Measurements from ENCODE around the gene ZW10.
"Not testable (repeated sequence)": the region's sequence is repeated elsewhere in the genome, so short reads cannot be mapped to it uniquely, and the experiment has no call there.

ZW10 gene

GRCh38 chr11:113703551-113703950, 69.9 kb downstream of the ZW10 start:
- H3K4me3 ChIP-seq (ENCODE audit: low read length); H2AK5ac ChIP-seq (ENCODE audit: low read length); H2BK5ac ChIP-seq (ENCODE audit: low read length); H3K36me3 ChIP-seq (ENCODE audit: control insufficient read depth, insufficient read depth, low read length); H2BK120ac ChIP-seq (ENCODE audit: low read depth, low read length); H3K18ac ChIP-seq (ENCODE audit: low read length); H3K56ac ChIP-seq (ENCODE audit: low read length); H3K27me3 ChIP-seq (ENCODE audit: insufficient read depth, low read length, poor library complexity); H2BK15ac ChIP-seq (replicated peaks; ENCODE audit: low read depth); H3K27ac ChIP-seq (ENCODE audit: low read depth, low read length); H3K9ac ChIP-seq (ENCODE audit: low read length); H3K4me2 ChIP-seq (ENCODE audit: low read length); H3K79me2 ChIP-seq (ENCODE audit: control insufficient read depth, insufficient read depth, low read length); H4K8ac ChIP-seq (ENCODE audit: low read depth, low read length); H4K5ac ChIP-seq (ENCODE audit: low read length); H3K4me1 ChIP-seq (ENCODE audit: control insufficient read depth, low read depth, low read length); DNase-seq; H3K23ac ChIP-seq (ENCODE audit: low read length); H3K4ac ChIP-seq (ENCODE audit: low read depth, low read length); H3K79me1 ChIP-seq (ENCODE audit: low read length): not testable (repeated sequence)
- no CpG with 5 or more reads among the region's 1 CpG for WGBS (ENCODE audit: extremely low coverage, insufficient coverage, low lambda C conversion rate)

- no peak overlapping the region for H3K18ac ChIP-seq (ENCODE audit: low read length)
- H3K79me1 ChIP-seq (ENCODE audit: low read length): no peaks in the 10 kb centered on the region
- H3K79me2 ChIP-seq (ENCODE audit: control insufficient read depth, insufficient read depth, low read length): no peaks in the 10 kb centered on the region
- no peaks in the 10 kb centered on the region for H3K27me3 ChIP-seq (ENCODE audit: insufficient read depth, low read length, poor library complexity)
- H3K27ac ChIP-seq (ENCODE audit: low read depth, low read length): no peak overlapping the region
- no peak overlapping the region for H2BK15ac ChIP-seq (replicated peaks; ENCODE audit: low read depth)
- H2AK5ac ChIP-seq (ENCODE audit: low read length): no peak overlapping the region
- H3K23ac ChIP-seq (ENCODE audit: low read length): no peak overlapping the region
- no peak overlapping the region for H3K9ac ChIP-seq (ENCODE audit: low read length)
- no peaks in the 10 kb centered on the region for H3K4me1 ChIP-seq (ENCODE audit: control insufficient read depth, low read depth, low read length)
- WGBS (ENCODE audit: extremely low coverage, insufficient coverage, low lambda C conversion rate): no CpG with 5 or more reads among the region's 1 CpG
- no peaks in the 10 kb centered on the region for H3K36me3 ChIP-seq (ENCODE audit: control insufficient read depth, insufficient read depth, low read length)
- no peak overlapping the region for H3K4ac ChIP-seq (ENCODE audit: low read depth, low read length)
- H4K5ac ChIP-seq (ENCODE audit: low read length): no peak overlapping the region
- no peak overlapping the region for H2BK5ac ChIP-seq (ENCODE audit: low read length)
- H2BK120ac ChIP-seq (ENCODE audit: low read depth, low read length): no peak overlapping the region
- H3K4me3 ChIP-seq (ENCODE audit: low read length): no peak overlapping the region
- DNase-seq: no peak
- no peak overlapping the region for H4K8ac ChIP-seq (ENCODE audit: low read depth, low read length)
- no peak overlapping the region for H3K56ac ChIP-seq (ENCODE audit: low read length)
- H3K4me2 ChIP-seq (ENCODE audit: low read length): no peak overlapping the region
Measured at GRCh38 chr11:113701491-113701890, 72.0 kb downstream of the ZW10 start.

DNA sequence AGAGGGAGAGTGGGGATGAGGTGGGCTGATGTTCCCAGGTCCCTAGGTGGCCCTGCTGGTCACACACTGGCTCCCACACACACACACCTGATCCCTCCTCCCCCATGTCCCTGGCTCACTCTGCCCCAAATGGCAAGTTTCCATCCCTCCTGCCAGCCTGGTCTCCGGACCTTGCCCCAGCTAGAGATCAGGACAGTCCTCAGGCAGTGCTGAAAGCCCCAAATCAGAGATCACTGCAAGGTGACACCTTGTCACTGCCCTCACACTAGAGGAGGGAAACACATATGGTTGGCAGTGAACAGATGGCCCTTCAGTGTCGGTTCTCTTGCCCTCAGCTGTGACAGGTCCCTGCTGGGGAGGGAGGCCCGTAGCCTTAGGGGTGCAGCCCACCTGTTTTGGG, 75.0 kb downstream of the ZW10 start:
- DNase-seq: no peak
- Histone ChIP-seq H3K79me2 (ENCODE audit: control insufficient read depth, insufficient read depth, low read length) (no peaks in the 10 kb centered on the region), H3K9ac (ENCODE audit: low read length) (no peak overlapping the region), H2BK5ac (ENCODE audit: low read length) (no peak overlapping the region), H4K8ac (ENCODE audit: low read depth, low read length) (no peak overlapping the region), H3K23ac (ENCODE audit: low read length) (no peak overlapping the region), H3K36me3 (ENCODE audit: control insufficient read depth, insufficient read depth, low read length) (no peaks in the 10 kb centered on the region), H3K18ac (ENCODE audit: low read length) (no peak overlapping the region), H3K4me2 (ENCODE audit: low read length) (no peak overlapping the region), H3K4me1 (ENCODE audit: control insufficient read depth, low read depth, low read length) (no peaks in the 10 kb centered on the region), H2BK120ac (ENCODE audit: low read depth, low read length) (no peak overlapping the region), H3K4ac (ENCODE audit: low read depth, low read length) (no peak overlapping the region), H3K56ac (ENCODE audit: low read length) (no peak overlapping the region), H3K27ac (ENCODE audit: low read depth, low read length) (no peak overlapping the region), H3K4me3 (ENCODE audit: low read length) (no peak overlapping the region), H3K27me3 (ENCODE audit: insufficient read depth, low read length, poor library complexity) (no peaks in the 10 kb centered on the region), H2AK5ac (ENCODE audit: low read length) (no peak overlapping the region), H3K79me1 (ENCODE audit: low read length) (no peaks in the 10 kb centered on the region), H2BK15ac (replicated peaks; ENCODE audit: low read depth) (no peak overlapping the region), H4K5ac (ENCODE audit: low read length) (no peak overlapping the region)
- no CpG with 5 or more reads among the region's 3 CpGs for WGBS (ENCODE audit: extremely low coverage, insufficient coverage, low lambda C conversion rate)

DNA sequence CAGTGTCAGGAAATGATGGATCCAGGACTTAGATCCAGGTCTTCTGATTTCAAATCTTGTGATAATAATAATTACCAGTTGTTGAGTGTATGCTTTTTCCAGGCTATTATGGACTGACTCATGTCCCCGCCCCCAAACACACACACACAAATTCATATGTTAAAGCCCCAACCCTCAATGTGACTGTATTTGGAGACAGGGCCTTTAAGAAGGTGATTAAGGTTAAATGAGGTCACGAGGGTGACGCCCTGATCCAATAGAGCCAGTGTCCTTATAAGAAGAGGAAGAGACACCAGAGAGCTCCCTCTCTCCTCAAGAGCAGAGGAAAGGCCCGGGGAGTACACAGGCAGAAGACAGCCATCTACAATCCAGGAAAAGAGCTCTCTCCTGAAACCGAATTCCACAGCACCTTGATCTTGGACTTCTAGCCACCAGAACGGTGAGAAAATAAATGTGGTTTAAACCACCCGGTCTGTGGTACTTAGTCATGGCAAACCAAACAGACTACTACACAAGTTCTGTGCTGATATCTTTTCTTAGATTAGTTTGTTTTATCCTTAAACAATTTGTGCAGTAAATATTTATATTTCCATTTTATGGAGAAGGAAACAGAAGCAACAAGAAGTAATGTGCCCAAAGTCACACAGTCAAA, 75.6 kb downstream of the ZW10 start:
- Histone ChIP-seq H3K4me2 (ENCODE audit: low read length) (no peak overlapping the region), H3K23ac (ENCODE audit: low read length) (no peak overlapping the region), H4K5ac (ENCODE audit: low read length) (no peak overlapping the region), H3K56ac (ENCODE audit: low read length) (no peak overlapping the region), H4K8ac (ENCODE audit: low read depth, low read length) (no peak overlapping the region), H3K27me3 (ENCODE audit: insufficient read depth, low read length, poor library complexity) (no peaks in the 10 kb centered on the region), H2AK5ac (ENCODE audit: low read length) (no peak overlapping the region), H3K9ac (ENCODE audit: low read length) (no peak overlapping the region), H3K4me1 (ENCODE audit: control insufficient read depth, low read depth, low read length) (no peaks in the 10 kb centered on the region), H3K36me3 (ENCODE audit: control insufficient read depth, insufficient read depth, low read length) (no peaks in the 10 kb centered on the region), H3K79me2 (ENCODE audit: control insufficient read depth, insufficient read depth, low read length) (no peaks in the 10 kb centered on the region), H3K27ac (ENCODE audit: low read depth, low read length) (no peak overlapping the region), H3K4ac (ENCODE audit: low read depth, low read length) (no peak overlapping the region), H2BK15ac (replicated peaks; ENCODE audit: low read depth) (no peak overlapping the region), H2BK120ac (ENCODE audit: low read depth, low read length) (no peak overlapping the region), H3K79me1 (ENCODE audit: low read length) (no peaks in the 10 kb centered on the region), H3K18ac (ENCODE audit: low read length) (no peak overlapping the region), H2BK5ac (ENCODE audit: low read length) (no peak overlapping the region), H3K4me3 (ENCODE audit: low read length) (no peak overlapping the region)
- no CpG with 5 or more reads among the region's 7 CpGs for WGBS (ENCODE audit: extremely low coverage, insufficient coverage, low lambda C conversion rate)
- no peak for DNase-seq

- H2BK15ac ChIP-seq (replicated peaks; ENCODE audit: low read depth): no peak overlapping the region
- H3K4me1 ChIP-seq (ENCODE audit: control insufficient read depth, low read depth, low read length): no peaks in the 10 kb centered on the region
- no peaks in the 10 kb centered on the region for H3K27me3 ChIP-seq (ENCODE audit: insufficient read depth, low read length, poor library complexity)
- H3K23ac ChIP-seq (ENCODE audit: low read length): no peak overlapping the region
- no peak overlapping the region for H4K8ac ChIP-seq (ENCODE audit: low read depth, low read length)
- no peak overlapping the region for H3K18ac ChIP-seq (ENCODE audit: low read length)
- H2AK5ac ChIP-seq (ENCODE audit: low read length): no peak overlapping the region
- H3K56ac ChIP-seq (ENCODE audit: low read length): no peak overlapping the region
- no peak overlapping the region for H3K4ac ChIP-seq (ENCODE audit: low read depth, low read length)
- no peak overlapping the region for H3K9ac ChIP-seq (ENCODE audit: low read length)
- H3K79me2 ChIP-seq (ENCODE audit: control insufficient read depth, insufficient read depth, low read length): no peaks in the 10 kb centered on the region
- H2BK5ac ChIP-seq (ENCODE audit: low read length): no peak overlapping the region
- H3K79me1 ChIP-seq (ENCODE audit: low read length): no peaks in the 10 kb centered on the region
- H3K4me3 ChIP-seq (ENCODE audit: low read length): no peak overlapping the region
- H3K4me2 ChIP-seq (ENCODE audit: low read length): no peak overlapping the region
- no peak overlapping the region for H4K5ac ChIP-seq (ENCODE audit: low read length)
- no CpG with 5 or more reads among the region's 5 CpGs for WGBS (ENCODE audit: extremely low coverage, insufficient coverage, low lambda C conversion rate)
- no peak overlapping the region for H2BK120ac ChIP-seq (ENCODE audit: low read depth, low read length)
- no peak for DNase-seq
- H3K27ac ChIP-seq (ENCODE audit: low read depth, low read length): no peak overlapping the region
- no peaks in the 10 kb centered on the region for H3K36me3 ChIP-seq (ENCODE audit: control insufficient read depth, insufficient read depth, low read length)
Measured at GRCh38 chr11:113697111-113697510, 76.4 kb downstream of the ZW10 start.

DNA sequence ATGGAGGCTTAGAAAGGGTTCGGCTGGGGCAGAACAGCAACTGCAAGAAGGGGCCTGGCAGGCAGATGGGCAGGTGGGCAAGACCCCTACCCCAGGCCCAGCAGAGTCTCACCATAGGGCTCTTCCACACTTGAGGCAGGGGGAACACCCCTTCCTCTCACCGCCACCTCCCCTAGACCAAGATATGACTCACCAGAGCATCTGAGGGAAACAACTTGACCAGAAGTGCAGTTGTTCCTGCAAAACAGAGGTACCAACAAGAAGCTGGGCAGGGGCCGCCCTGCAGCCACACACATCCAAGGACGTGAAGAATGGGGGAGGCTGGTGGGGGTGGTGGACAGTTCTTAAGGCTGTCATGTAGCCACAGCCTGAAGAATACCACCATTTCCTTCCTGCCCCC, 78.3 kb downstream of the ZW10 start:
- no CpG with 5 or more reads among the region's 4 CpGs for WGBS (ENCODE audit: extremely low coverage, insufficient coverage, low lambda C conversion rate)

More for the DNA sequence above, 78.3 kb downstream of the ZW10 start:
- Histone ChIP-seq H3K18ac (ENCODE audit: low read length) (no peak overlapping the region), H3K4me1 (ENCODE audit: control insufficient read depth, low read depth, low read length) (peaks cover 2% of the 10 kb centered on the region), H3K23ac (ENCODE audit: low read length) (no peak overlapping the region), H3K27ac (ENCODE audit: low read depth, low read length) (no peak overlapping the region), H3K79me2 (ENCODE audit: control insufficient read depth, insufficient read depth, low read length) (no peaks in the 10 kb centered on the region), H3K36me3 (ENCODE audit: control insufficient read depth, insufficient read depth, low read length) (no peaks in the 10 kb centered on the region), H4K8ac (ENCODE audit: low read depth, low read length) (no peak overlapping the region), H3K9ac (ENCODE audit: low read length) (no peak overlapping the region), H4K5ac (ENCODE audit: low read length) (no peak overlapping the region), H3K4ac (ENCODE audit: low read depth, low read length) (no peak overlapping the region), H2AK5ac (ENCODE audit: low read length) (no peak overlapping the region), H2BK15ac (replicated peaks; ENCODE audit: low read depth) (no peak overlapping the region), H3K79me1 (ENCODE audit: low read length) (no peaks in the 10 kb centered on the region), H3K4me2 (ENCODE audit: low read length) (no peak overlapping the region), H3K4me3 (ENCODE audit: low read length) (no peak overlapping the region), H3K27me3 (ENCODE audit: insufficient read depth, low read length, poor library complexity) (no peaks in the 10 kb centered on the region), H2BK120ac (ENCODE audit: low read depth, low read length) (no peak overlapping the region), H3K56ac (ENCODE audit: low read length) (no peak overlapping the region), H2BK5ac (ENCODE audit: low read length) (no peak overlapping the region)
- DNase-seq: no peak

Measured in mesendoderm (in vitro differentiated cells).